ENCODE data around the gene CYBA.

Gene CYBA

GRCh38 chr16:88650749-88651275, at the start of gene CYBA:
TSS of gene CYBA (minus strand) at chr16:88651053. CDS start at chr16:88651013, 40 bp downstream.
- Histone ChIP-seq H3K27ac (ENCODE audit: low read depth, low read length) (peak within 1 kb of the TSS; percentile 58; the same call in 1 of the 2 replicates), H3K4me3 (ENCODE audit: low read depth, low read length) (peak within 1 kb of the TSS; percentile 93), H3K4me1 (ENCODE audit: control insufficient read depth, insufficient read depth, low read length) (peaks cover 15% of the 10 kb centered on the region), H3K27me3 (ENCODE audit: control insufficient read depth, insufficient read depth, low read length) (no peaks in the 10 kb centered on the region), H3K36me3 (ENCODE audit: control insufficient read depth, insufficient read depth, low read length) (peaks cover 31% of the 10 kb centered on the region), H3K9ac (ENCODE audit: low read length) (peak within 1 kb of the TSS; percentile 72), H3K9me3 (ENCODE audit: control insufficient read depth, insufficient read depth, low read depth, low read length) (no peaks in the 10 kb centered on the region)

- peaks cover 3% of the 10 kb centered on the region; the same call in 1 of the 2 replicates for H3K4me1 ChIP-seq (ENCODE audit: control insufficient read depth, insufficient read depth, low read length)
- H3K27me3 ChIP-seq (ENCODE audit: control insufficient read depth, insufficient read depth, low read length), result no peaks in the 10 kb centered on the region
- H3K4me3 ChIP-seq (ENCODE audit: low read depth, low read length), result no peak overlapping the region
- no peak overlapping the region for H3K27ac ChIP-seq (ENCODE audit: low read depth, low read length)
- H3K36me3 ChIP-seq (ENCODE audit: control insufficient read depth, insufficient read depth, low read length), result peaks cover 47% of the 10 kb centered on the region
- H3K9me3 ChIP-seq (ENCODE audit: control insufficient read depth, insufficient read depth, low read depth, low read length), result no peaks in the 10 kb centered on the region
- no peak overlapping the region for H3K9ac ChIP-seq (ENCODE audit: low read length)
Observed at GRCh38 chr16:88700322-88700635, 49.4 kb upstream of the CYBA start.

GRCh38 chr16:88699180-88699579, 48.3 kb upstream of the CYBA start:
- Histone ChIP-seq H3K4me3 (ENCODE audit: low read depth, low read length) (no peak overlapping the region), H3K36me3 (ENCODE audit: control insufficient read depth, insufficient read depth, low read length) (peaks cover 47% of the 10 kb centered on the region), H3K4me1 (ENCODE audit: control insufficient read depth, insufficient read depth, low read length) (no peaks in the 10 kb centered on the region), H3K9me3 (ENCODE audit: control insufficient read depth, insufficient read depth, low read depth, low read length) (no peaks in the 10 kb centered on the region), H3K9ac (ENCODE audit: low read length) (no peak overlapping the region), H3K27me3 (ENCODE audit: control insufficient read depth, insufficient read depth, low read length) (no peaks in the 10 kb centered on the region), H3K27ac (ENCODE audit: low read depth, low read length) (no peak overlapping the region)

GRCh38 chr16:88698646-88699045, 47.8 kb upstream of the CYBA start:
- Histone ChIP-seq H3K4me3 (ENCODE audit: low read depth, low read length) (no peak overlapping the region), H3K9ac (ENCODE audit: low read length) (no peak overlapping the region), H3K27me3 (ENCODE audit: control insufficient read depth, insufficient read depth, low read length) (no peaks in the 10 kb centered on the region), H3K36me3 (ENCODE audit: control insufficient read depth, insufficient read depth, low read length) (peaks cover 47% of the 10 kb centered on the region), H3K9me3 (ENCODE audit: control insufficient read depth, insufficient read depth, low read depth, low read length) (no peaks in the 10 kb centered on the region), H3K4me1 (ENCODE audit: control insufficient read depth, insufficient read depth, low read length) (no peaks in the 10 kb centered on the region), H3K27ac (ENCODE audit: low read depth, low read length) (no peak overlapping the region)

GRCh38 chr16:88697831-88698615, 47.2 kb upstream of the CYBA start:
- H3K36me3 ChIP-seq (ENCODE audit: control insufficient read depth, insufficient read depth, low read length), result peaks cover 47% of the 10 kb centered on the region
- H3K27me3 ChIP-seq (ENCODE audit: control insufficient read depth, insufficient read depth, low read length), result no peaks in the 10 kb centered on the region
- H3K27ac ChIP-seq (ENCODE audit: low read depth, low read length), result no peak overlapping the region
- no peak overlapping the region for H3K9ac ChIP-seq (ENCODE audit: low read length)
- H3K4me3 ChIP-seq (ENCODE audit: low read depth, low read length), result no peak overlapping the region
- no peaks in the 10 kb centered on the region for H3K4me1 ChIP-seq (ENCODE audit: control insufficient read depth, insufficient read depth, low read length)
- no peaks in the 10 kb centered on the region for H3K9me3 ChIP-seq (ENCODE audit: control insufficient read depth, insufficient read depth, low read depth, low read length)

- Histone ChIP-seq H3K27ac (ENCODE audit: low read depth, low read length) (no peak overlapping the region), H3K4me3 (ENCODE audit: low read depth, low read length) (no peak overlapping the region), H3K4me1 (ENCODE audit: control insufficient read depth, insufficient read depth, low read length) (no peaks in the 10 kb centered on the region), H3K9me3 (ENCODE audit: control insufficient read depth, insufficient read depth, low read depth, low read length) (no peaks in the 10 kb centered on the region), H3K36me3 (ENCODE audit: control insufficient read depth, insufficient read depth, low read length) (peaks cover 44% of the 10 kb centered on the region), H3K9ac (ENCODE audit: low read length) (no peak overlapping the region), H3K27me3 (ENCODE audit: control insufficient read depth, insufficient read depth, low read length) (no peaks in the 10 kb centered on the region)
Observed at GRCh38 chr16:88697116-88697830, 46.4 kb upstream of the CYBA start.

GRCh38 chr16:88696441-88696840, 45.6 kb upstream of the CYBA start:
- H3K36me3 ChIP-seq (ENCODE audit: control insufficient read depth, insufficient read depth, low read length), result peaks cover 44% of the 10 kb centered on the region
- no peak overlapping the region for H3K27ac ChIP-seq (ENCODE audit: low read depth, low read length)
- H3K9me3 ChIP-seq (ENCODE audit: control insufficient read depth, insufficient read depth, low read depth, low read length), result no peaks in the 10 kb centered on the region
- H3K27me3 ChIP-seq (ENCODE audit: control insufficient read depth, insufficient read depth, low read length), result no peaks in the 10 kb centered on the region
- no peak overlapping the region for H3K9ac ChIP-seq (ENCODE audit: low read length)
- no peaks in the 10 kb centered on the region for H3K4me1 ChIP-seq (ENCODE audit: control insufficient read depth, insufficient read depth, low read length)
- H3K4me3 ChIP-seq (ENCODE audit: low read depth, low read length), result no peak overlapping the region

GRCh38 chr16:88695753-88696152, 44.9 kb upstream of the CYBA start:
- Histone ChIP-seq H3K36me3 (ENCODE audit: control insufficient read depth, insufficient read depth, low read length) (peaks cover 43% of the 10 kb centered on the region), H3K27me3 (ENCODE audit: control insufficient read depth, insufficient read depth, low read length) (peaks cover 3% of the 10 kb centered on the region; the same call in 1 of the 2 replicates), H3K9ac (ENCODE audit: low read length) (no peak overlapping the region), H3K27ac (ENCODE audit: low read depth, low read length) (no peak overlapping the region), H3K4me3 (ENCODE audit: low read depth, low read length) (no peak overlapping the region), H3K9me3 (ENCODE audit: control insufficient read depth, insufficient read depth, low read depth, low read length) (no peaks in the 10 kb centered on the region), H3K4me1 (ENCODE audit: control insufficient read depth, insufficient read depth, low read length) (no peaks in the 10 kb centered on the region)

GRCh38 chr16:88695218-88695617, 44.4 kb upstream of the CYBA start:
- no peak overlapping the region for H3K27ac ChIP-seq (ENCODE audit: low read depth, low read length)

GRCh38 chr16:88694221-88695087, 43.6 kb upstream of the CYBA start:
- no peaks in the 10 kb centered on the region for H3K9me3 ChIP-seq (ENCODE audit: control insufficient read depth, insufficient read depth, low read depth, low read length)
- no peak overlapping the region for H3K9ac ChIP-seq (ENCODE audit: low read length)
- H3K4me1 ChIP-seq (ENCODE audit: control insufficient read depth, insufficient read depth, low read length), result no peaks in the 10 kb centered on the region
- no peak overlapping the region for H3K27ac ChIP-seq (ENCODE audit: low read depth, low read length)
- H3K36me3 ChIP-seq (ENCODE audit: control insufficient read depth, insufficient read depth, low read length), result peaks cover 30% of the 10 kb centered on the region
- peaks cover 12% of the 10 kb centered on the region; the same call in 1 of the 2 replicates for H3K27me3 ChIP-seq (ENCODE audit: control insufficient read depth, insufficient read depth, low read length)
- H3K4me3 ChIP-seq (ENCODE audit: low read depth, low read length), result no peak overlapping the region

More at GRCh38 chr16:88695218-88695617, 44.4 kb upstream of the CYBA start:
- H3K9me3 ChIP-seq (ENCODE audit: control insufficient read depth, insufficient read depth, low read depth, low read length), result no peaks in the 10 kb centered on the region
- peaks cover 9% of the 10 kb centered on the region; the same call in 1 of the 2 replicates for H3K27me3 ChIP-seq (ENCODE audit: control insufficient read depth, insufficient read depth, low read length)
- H3K36me3 ChIP-seq (ENCODE audit: control insufficient read depth, insufficient read depth, low read length), result peaks cover 37% of the 10 kb centered on the region
- no peak overlapping the region for H3K9ac ChIP-seq (ENCODE audit: low read length)
- H3K4me1 ChIP-seq (ENCODE audit: control insufficient read depth, insufficient read depth, low read length), result no peaks in the 10 kb centered on the region
- no peak overlapping the region for H3K4me3 ChIP-seq (ENCODE audit: low read depth, low read length)

Data from HUES6 (cell line).